ENCODE measurements around the gene TRIM44.

- TF ChIP-seq POLR2A (IDR thresholded peaks at IDR 0.05; ENCODE audit: low read length) (no peak), GATA1 (IDR thresholded peaks at IDR 0.05; ENCODE audit: low read depth, low read length) (no peak)
Observed at GRCh38 chr11:35841733-35842132, 179.2 kb downstream of the TRIM44 start.
